ENCODE results near the gene RHOA.

RHOA gene

GRCh38 chr3:49324768-49325167 is 87.0 kb downstream of the RHOA start:
- DNase-seq (ENCODE audit: low spot score), result no peak

DNA sequence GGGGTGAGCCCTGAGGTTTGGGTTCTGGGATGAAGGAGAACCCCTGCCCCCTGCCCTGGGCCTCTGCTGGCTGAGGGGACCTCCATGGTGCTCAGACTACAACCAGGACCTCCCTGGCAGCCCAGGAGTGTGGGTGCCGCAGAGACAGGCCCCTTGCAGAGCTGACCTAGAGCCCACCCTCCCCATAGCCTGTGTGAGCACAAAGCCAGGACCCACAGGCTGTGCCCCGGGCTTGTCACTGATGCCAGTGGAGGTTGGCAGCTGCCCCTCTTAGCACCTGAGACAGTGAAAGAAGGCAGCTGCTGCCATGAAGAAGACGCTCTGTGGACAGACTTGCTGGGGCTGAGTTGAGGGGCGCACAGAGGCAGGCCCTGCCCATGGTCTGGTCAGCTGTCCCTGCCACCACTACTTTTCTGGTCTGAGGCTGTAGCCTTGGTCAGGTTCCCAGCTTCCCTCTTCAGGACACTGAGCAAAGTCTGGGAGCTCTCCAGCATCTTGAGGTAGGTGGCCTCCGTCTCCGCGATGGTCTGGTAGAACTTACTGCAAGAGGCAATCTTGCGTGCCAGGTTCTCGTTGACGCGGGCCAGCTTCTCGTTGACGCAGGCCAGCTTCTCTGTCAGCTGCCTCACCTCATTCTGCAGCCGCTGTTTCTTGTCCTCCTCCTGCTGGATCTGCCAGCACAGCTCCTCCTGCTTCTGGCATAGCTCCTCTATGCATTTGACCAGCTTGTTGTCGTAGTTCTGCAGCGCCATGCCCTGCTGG is 94.9 kb downstream of the RHOA start:
- no peak for DNase-seq (ENCODE audit: low spot score)

DNA sequence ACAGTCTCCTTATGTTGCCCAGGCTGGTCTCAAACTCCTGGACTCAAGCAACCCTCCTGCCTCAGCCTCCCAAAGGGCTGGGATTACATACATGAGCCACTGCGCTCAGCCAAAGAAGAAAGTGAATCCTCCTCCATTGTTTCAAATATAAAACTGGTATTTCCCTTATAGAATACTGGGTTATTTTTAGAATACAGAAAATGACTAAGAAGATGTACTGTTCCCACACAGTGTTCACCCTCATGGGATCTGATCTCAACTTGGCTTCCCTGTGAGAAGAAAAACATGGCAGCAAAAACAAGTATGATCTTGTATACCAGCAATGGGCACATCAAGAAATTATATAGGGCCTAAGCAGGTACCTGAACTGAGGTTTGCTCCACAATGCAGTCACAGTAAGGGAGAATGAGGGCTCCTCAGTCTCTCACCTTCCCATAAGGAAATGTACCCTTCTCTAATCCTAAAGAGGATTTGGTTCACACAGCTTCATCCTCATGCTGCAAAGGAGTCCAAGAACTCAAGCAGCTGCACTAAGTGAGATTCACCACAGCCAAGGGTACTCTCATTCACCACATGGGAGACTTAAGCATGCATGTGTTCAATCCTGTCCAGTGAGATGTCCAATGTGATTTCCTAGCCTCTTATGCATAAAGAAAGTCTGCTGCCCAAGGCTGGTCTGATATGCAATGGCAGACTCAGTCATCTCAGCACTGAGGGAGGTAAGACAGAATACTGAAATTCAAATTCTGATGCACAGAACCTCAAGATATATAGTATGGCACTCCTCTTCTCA is 97.7 kb downstream of the RHOA start:
- DNase-seq (ENCODE audit: low spot score), result no peak

DNA sequence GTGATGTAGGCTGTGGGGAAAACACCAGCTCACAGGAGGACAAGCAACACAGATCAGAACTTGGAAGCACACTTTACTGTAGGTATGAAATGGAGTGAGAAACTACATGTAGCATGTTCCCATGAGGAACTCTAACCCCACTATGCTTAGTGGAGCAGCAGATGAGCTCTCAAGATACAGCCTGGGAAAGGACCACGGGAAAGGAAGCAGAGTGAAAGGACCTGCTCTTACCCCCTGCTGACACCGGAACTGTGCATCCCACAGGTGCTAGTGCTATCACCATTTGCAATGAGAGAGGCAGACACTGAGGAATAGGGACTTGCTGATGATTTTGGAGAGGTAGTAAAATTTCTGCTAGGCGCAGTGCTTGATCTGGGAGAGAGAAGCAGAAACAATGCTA is 100.5 kb downstream of the RHOA start:
- no peak for DNase-seq (ENCODE audit: low spot score)

DNA sequence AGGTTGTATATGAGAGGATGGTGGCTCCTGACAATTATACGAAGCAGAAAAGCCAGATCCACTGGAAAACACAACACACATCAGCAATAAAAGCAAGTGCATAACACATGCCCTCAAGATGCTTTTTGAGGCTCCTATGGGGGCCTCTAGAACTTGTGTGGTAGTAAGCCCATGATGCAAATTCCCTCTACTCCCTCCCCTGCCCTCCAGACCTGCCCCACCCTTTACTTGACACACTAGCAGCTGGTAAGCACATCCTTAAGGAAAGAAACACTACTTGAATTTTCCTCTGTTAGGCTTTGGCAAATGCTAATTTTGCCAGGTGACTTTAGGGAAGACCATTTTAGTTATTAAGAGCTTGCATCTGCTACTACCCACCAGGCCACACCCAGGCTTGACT is 101.1 kb downstream of the RHOA start:
- no peak for DNase-seq (ENCODE audit: low spot score)

Data from NAMALWA (cell line).